Stimulated activated CD8-positive, alpha-beta memory T cell treated with anti-CD3 and anti-CD28 coated beads, Interleukin-15, amount 100 ng/mL, for 4 hours (primary cell): ENCODE data around the gene DPY30.
A peak's percentile ranks its signal among the peaks of the same experiment; 100 is the strongest.
"Not testable (repeated sequence)": the region's sequence is repeated elsewhere in the genome, so short reads cannot be mapped to it uniquely, and the experiment has no call there.

Experiments used
- DNase-seq, 2 donors: peaks; one replicate each; pipeline ENCODE4 v3.0.0-alpha.2; 2020; ENCODE audit warnings: low read depth in 2 of 2

The DPY30 gene

GRCh38 chr2:32039447-32040219 is at the start of gene DPY30:
Gene DPY30, minus strand, starts transcription at chr2:32039805. Its CDS starts 349 bp downstream, at chr2:32039456.
- DNase-seq = peak; percentile 77 to 80

GRCh38 chr2:32074134-32074506 is 34.5 kb upstream of the DPY30 start:
- DNase-seq = no peak

- no peak for DNase-seq
Observed at GRCh38 chr2:32067549-32067948, 27.9 kb upstream of the DPY30 start.

- no peak for DNase-seq
Observed at GRCh38 chr2:32064713-32065112, 25.1 kb upstream of the DPY30 start.

GRCh38 chr2:32064021-32064601 is 24.5 kb upstream of the DPY30 start:
- no peak for DNase-seq

- DNase-seq = peak; percentile 94 to 96
Observed at GRCh38 chr2:32063310-32064020, 23.9 kb upstream of the DPY30 start, which contains the start of gene SPAST. Gene SPAST, plus strand, starts transcription at chr2:32063556. Its CDS starts 276 bp downstream, at chr2:32063832.

GRCh38 chr2:32061973-32062861 is 22.6 kb upstream of the DPY30 start:
- DNase-seq = no peak

GRCh38 chr2:32061430-32061829 is 21.8 kb upstream of the DPY30 start:
- no peak for DNase-seq

- no peak for DNase-seq
Observed at GRCh38 chr2:32060266-32060665, 20.7 kb upstream of the DPY30 start.

GRCh38 chr2:32058130-32058529 is 18.5 kb upstream of the DPY30 start:
- no peak for DNase-seq

GRCh38 chr2:32054583-32054982 is 15.0 kb upstream of the DPY30 start:
- DNase-seq = not testable (repeated sequence)

- DNase-seq = no peak
Observed at GRCh38 chr2:32051836-32052439, 12.3 kb upstream of the DPY30 start.

- no peak for DNase-seq
Observed at GRCh38 chr2:32043561-32043960, 4.0 kb upstream of the DPY30 start.

GRCh38 chr2:32034198-32034887 is 5.3 kb downstream of the DPY30 start:
- DNase-seq = not testable (repeated sequence)

- not testable (repeated sequence) for DNase-seq
Observed at GRCh38 chr2:32018789-32019482, 20.7 kb downstream of the DPY30 start.

- DNase-seq = no peak
Observed at GRCh38 chr2:32012872-32013271, 26.7 kb downstream of the DPY30 start.

GRCh38 chr2:32011485-32011960 is 28.1 kb downstream of the DPY30 start:
- DNase-seq = no peak

GRCh38 chr2:32010670-32011484 is 28.7 kb downstream of the DPY30 start, which contains the start of gene MEMO1:
Gene MEMO1, minus strand, starts transcription at chr2:32011008. Its CDS starts 761 bp downstream, at chr2:32010247.
- peak; percentile 79 to 83 for DNase-seq

- DNase-seq = peak; percentile 29 to 65
Observed at GRCh38 chr2:32010280-32010669, 29.3 kb downstream of the DPY30 start.
